Stimulated activated naive CD8-positive, alpha-beta T cell treated with anti-CD3 and anti-CD28 coated beads, Interleukin-15, amount 100 ng/mL, for 72 hours (primary cell): ENCODE data around the gene HMX1.

Experiments used
- ATAC-seq: fragments of 150-1000 bp; cut with Tn5 transposase; 2 replicates; pipeline ENCODE4 v1.10.0; 2021; ENCODE audit warnings: mild to moderate bottlenecking, moderate library complexity
- DNase-seq, 2 donors: peaks; one replicate each; pipeline ENCODE4 v3.0.0; 2021 to 2022
- H3K27ac Mint-ChIP-seq, 2 donors: one replicate each; pipeline ENCODE4 v1.8.0; 2022; ENCODE audit warnings: mild to moderate bottlenecking in 2 of 2, mixed read lengths in 2 of 2, moderate library complexity in 2 of 2
- H3K27me3 Mint-ChIP-seq: one replicate; pipeline ENCODE4 v1.8.0; 2022; ENCODE audit warnings: mixed read lengths
- H3K4me1 Mint-ChIP-seq: one replicate; pipeline ENCODE4 v1.8.0; 2022; ENCODE audit warnings: mild to moderate bottlenecking, mixed read lengths
- H3K4me3 Mint-ChIP-seq, 2 donors: one replicate each; pipeline ENCODE4 v1.8.0; 2022; ENCODE audit warnings: mild to moderate bottlenecking in 2 of 2, mixed read lengths in 2 of 2, moderate library complexity in 1 of 2
- H3K9me3 Mint-ChIP-seq, 2 donors: one replicate each; pipeline ENCODE4 v1.8.0; 2022; ENCODE audit warnings: mixed read lengths in 2 of 2

Gene HMX1

GRCh38 chr4:8901335-8901734, 29.7 kb upstream of the HMX1 start:
- Mint-ChIP-seq H3K4me1 (no peaks in the 10 kb centered on the region), H3K4me3 (no peak overlapping the region), H3K9me3 (peaks cover 12 to 13% of the 10 kb centered on the region in 2 donors), H3K27ac (no peak overlapping the region), H3K27me3 (peaks cover 22% of the 10 kb centered on the region)
- DNase-seq, result no peak
- no peak for ATAC-seq

GRCh38 chr4:8900588-8900987, 28.9 kb upstream of the HMX1 start:
- H3K27ac Mint-ChIP-seq, result no peak overlapping the region
- H3K27me3 Mint-ChIP-seq, result peaks cover 28% of the 10 kb centered on the region
- DNase-seq (no peak), ATAC-seq (no peak)
- H3K4me3 Mint-ChIP-seq, result no peak overlapping the region
- no peaks in the 10 kb centered on the region for H3K4me1 Mint-ChIP-seq
- H3K9me3 Mint-ChIP-seq, result peaks cover 12 to 13% of the 10 kb centered on the region in 2 donors

- Mint-ChIP-seq H3K27me3 (peaks cover 49% of the 10 kb centered on the region), H3K27ac (no peak overlapping the region), H3K4me1 (no peaks in the 10 kb centered on the region), H3K4me3 (no peak overlapping the region), H3K9me3 (peaks cover 12 to 13% of the 10 kb centered on the region in 2 donors)
- ATAC-seq (no peak), DNase-seq (no peak)
Measured at GRCh38 chr4:8898419-8898818, 26.8 kb upstream of the HMX1 start.

GRCh38 chr4:8897251-8898167, 25.9 kb upstream of the HMX1 start:
- H3K27ac Mint-ChIP-seq, result no peak overlapping the region
- no peak for DNase-seq
- H3K27me3 Mint-ChIP-seq, result peaks cover 58% of the 10 kb centered on the region

DNA sequence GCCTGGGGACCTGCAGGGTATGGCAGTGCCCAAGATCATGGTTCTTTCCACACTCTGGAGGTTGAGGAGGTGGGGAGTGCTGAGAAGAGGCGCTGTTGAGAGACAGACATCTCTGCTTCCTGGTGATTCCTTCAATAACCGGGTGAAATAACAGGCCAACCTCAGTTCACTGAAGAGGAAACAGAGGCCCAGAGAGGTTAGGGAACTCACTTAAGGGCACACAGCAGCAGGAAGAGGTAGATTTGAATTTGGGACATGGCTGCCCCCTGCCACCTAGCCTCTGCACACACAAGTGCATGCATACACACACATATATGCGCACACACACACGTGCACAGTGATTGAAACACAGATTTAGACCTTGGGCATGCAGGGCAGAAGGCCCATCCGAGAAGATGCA, 24.9 kb upstream of the HMX1 start:
- Mint-ChIP-seq H3K4me1 (peaks cover 6% of the 10 kb centered on the region), H3K9me3 (peaks cover 5% of the 10 kb centered on the region in 2 donors), H3K27ac (no peak overlapping the region), H3K27me3 (peaks cover 68% of the 10 kb centered on the region), H3K4me3 (no peak overlapping the region)
- no peak for DNase-seq
- no peak for ATAC-seq

More at GRCh38 chr4:8897251-8898167, 25.9 kb upstream of the HMX1 start:
- Mint-ChIP-seq H3K4me1 (no peaks in the 10 kb centered on the region), H3K4me3 (no peak overlapping the region), H3K9me3 (peaks cover 12 to 13% of the 10 kb centered on the region in 2 donors)
- ATAC-seq, result no peak

DNA sequence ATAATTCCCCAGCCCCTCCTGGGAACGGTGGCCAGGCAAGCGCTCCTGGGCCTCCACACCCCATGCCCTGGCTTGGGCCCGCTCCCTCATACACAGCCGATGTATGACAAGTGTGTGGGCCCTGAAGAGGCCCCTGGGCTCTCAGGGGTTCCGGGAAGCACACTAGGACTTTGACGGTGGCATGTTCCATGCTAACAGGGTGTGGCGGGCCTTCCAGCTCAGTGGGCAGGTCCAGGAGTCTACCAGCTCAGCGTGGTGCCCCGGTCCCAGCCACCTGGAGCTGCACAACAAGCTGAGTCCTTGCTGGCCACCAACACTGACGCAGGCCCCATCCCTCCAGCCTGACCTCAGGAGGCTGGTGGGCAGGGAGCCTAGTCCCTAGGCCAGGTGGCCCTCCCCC, 24.4 kb upstream of the HMX1 start:
- H3K27ac Mint-ChIP-seq, result no peak overlapping the region
- peaks cover 9% of the 10 kb centered on the region for H3K4me1 Mint-ChIP-seq
- peaks cover under 1 to 1% of the 10 kb centered on the region in 2 donors for H3K9me3 Mint-ChIP-seq
- no peak overlapping the region for H3K4me3 Mint-ChIP-seq
- peaks cover 73% of the 10 kb centered on the region for H3K27me3 Mint-ChIP-seq
- no peak for ATAC-seq
- no peak for DNase-seq

DNA sequence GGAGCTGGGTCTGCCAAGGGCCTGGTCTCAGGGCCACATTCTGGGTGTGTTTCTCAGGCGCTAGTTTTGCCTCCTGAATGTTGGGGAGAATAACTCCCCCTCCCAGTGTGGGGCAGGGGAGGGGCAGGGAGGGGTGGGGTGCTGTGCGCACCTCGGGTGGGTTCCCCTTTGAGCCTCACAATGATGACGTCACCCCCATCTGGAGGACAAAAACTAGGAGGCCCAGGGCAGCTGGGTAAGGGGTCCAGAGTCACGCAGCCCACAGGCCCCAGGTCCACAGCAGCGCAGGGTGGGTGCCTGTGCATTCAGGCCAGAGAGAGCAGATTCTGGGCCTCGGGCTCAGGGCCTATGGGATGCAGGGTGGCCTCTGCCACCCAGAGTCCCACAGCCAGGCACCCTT, 23.7 kb upstream of the HMX1 start:
- no peaks in the 10 kb centered on the region for H3K9me3 Mint-ChIP-seq

DNA sequence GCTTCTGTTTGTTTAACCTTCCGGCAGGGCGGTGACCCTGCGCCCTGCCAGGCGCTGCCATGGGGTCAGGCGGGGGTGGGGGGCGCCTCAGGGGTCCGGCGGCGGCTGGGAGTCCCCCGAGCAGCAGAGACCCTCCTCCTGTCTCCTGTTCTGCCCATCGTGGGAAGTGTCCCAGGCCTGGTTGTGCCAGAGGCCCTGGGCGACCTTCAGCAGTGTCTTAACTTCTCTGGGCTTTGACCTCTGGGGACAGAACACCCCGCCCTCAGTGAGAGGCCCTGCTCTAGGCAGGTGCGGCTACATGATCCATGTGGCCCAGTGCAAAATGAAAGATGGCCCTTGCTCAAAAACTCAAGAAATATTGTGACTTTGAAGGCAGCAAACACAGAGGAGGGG, 22.8 kb upstream of the HMX1 start:
- Mint-ChIP-seq H3K4me1 (peaks cover 9% of the 10 kb centered on the region), H3K27ac (no peak overlapping the region), H3K4me3 (no peak overlapping the region), H3K9me3 (no peaks in the 10 kb centered on the region), H3K27me3 (peaks cover 89% of the 10 kb centered on the region)
- no peak for ATAC-seq
- no peak for DNase-seq

More for the DNA sequence above, 23.7 kb upstream of the HMX1 start:
- ATAC-seq, result peak; percentile 13
- Mint-ChIP-seq H3K4me1 (peaks cover 9% of the 10 kb centered on the region), H3K4me3 (no peak overlapping the region), H3K27ac (no peak overlapping the region), H3K27me3 (peaks cover 81% of the 10 kb centered on the region)
- no peak for DNase-seq

DNA sequence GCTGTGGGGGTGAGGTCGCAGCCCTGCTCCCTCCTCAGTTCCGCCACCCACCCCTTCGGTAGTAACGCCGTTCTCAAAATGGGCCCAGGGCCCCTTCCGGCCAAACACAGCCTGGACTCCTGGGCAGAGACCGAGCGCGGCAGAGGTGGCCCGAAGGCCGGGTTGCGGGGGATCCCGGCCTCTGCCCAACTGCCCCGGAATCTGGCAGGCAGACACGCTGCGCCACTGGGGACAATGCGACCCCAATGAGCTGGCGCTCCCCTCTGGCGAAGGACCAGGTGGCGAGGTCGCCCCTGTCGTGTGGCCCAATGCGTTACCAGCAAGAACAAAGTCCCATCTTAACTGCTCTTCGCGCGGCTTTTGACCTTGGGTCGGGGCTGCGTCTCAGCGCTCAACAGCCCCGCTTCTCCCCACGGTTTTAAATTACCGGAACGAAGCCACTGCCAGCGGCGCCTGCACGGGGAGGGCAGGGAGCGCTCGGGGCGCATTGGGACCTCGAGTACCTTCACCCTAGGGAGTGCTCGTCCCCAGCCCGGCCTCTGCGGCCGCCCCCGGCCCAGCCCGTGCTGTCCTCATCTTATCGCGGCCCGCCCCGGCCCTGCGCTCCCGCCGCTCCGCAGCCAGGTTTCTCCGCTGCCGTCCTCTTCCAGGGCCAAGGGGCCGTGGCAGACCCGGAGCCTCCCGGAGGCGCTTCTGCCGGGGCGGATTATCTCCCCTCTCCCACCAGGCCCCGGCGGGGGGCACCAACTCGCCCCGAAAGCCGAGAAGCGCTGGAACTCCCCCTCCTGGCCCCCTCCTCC, 22.2 kb upstream of the HMX1 start:
- no peak overlapping the region for H3K27ac Mint-ChIP-seq
- ATAC-seq (no peak), DNase-seq (no peak)
- peaks cover 9% of the 10 kb centered on the region for H3K4me1 Mint-ChIP-seq
- no peak overlapping the region for H3K4me3 Mint-ChIP-seq
- peaks cover 95% of the 10 kb centered on the region for H3K27me3 Mint-ChIP-seq
- no peaks in the 10 kb centered on the region for H3K9me3 Mint-ChIP-seq

GRCh38 chr4:8893227-8893623, 21.6 kb upstream of the HMX1 start:
- peaks cover 98% of the 10 kb centered on the region for H3K27me3 Mint-ChIP-seq
- no peak for ATAC-seq
- H3K9me3 Mint-ChIP-seq, result no peaks in the 10 kb centered on the region

DNA sequence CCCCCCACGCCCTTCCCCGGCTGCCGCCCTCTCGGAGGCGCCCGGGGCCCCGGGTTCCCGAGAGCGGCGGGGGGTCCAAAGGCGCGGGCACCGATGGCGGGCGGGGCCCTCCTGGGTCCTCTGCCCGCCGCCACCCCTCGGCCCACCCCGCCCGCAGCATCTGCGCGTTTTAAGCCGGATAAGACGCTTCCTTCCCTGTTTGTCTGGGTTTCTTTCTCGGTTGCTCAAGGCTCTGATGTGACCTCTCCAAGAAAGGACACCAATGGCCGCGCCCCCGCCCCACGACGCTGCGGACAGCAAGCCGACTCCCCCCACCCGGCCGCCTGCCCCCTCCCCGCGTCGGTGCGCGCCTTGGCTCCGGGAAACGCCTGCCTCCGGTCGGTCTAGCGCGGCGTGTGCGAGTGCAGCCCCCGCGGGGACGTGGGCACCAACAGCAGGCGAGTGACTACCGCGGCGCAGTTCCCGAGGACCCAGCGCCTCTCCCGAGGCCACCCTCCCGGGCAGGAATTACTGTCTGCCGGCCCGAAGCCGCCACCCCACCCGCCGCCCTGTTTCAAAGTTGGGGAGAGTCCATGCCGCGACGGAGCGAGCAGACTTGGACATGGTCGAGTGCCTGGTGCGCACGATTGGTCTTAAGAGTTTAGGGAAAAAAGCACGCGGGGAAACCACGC, 21.1 kb upstream of the HMX1 start:
- H3K4me3 Mint-ChIP-seq, result no peak overlapping the region
- no peak overlapping the region for H3K27ac Mint-ChIP-seq
- no peak for ATAC-seq
- H3K4me1 Mint-ChIP-seq, result peaks cover 9% of the 10 kb centered on the region
- H3K27me3 Mint-ChIP-seq, result peaks cover 98% of the 10 kb centered on the region
- DNase-seq, result no peak
- H3K9me3 Mint-ChIP-seq, result no peaks in the 10 kb centered on the region

More at GRCh38 chr4:8893227-8893623, 21.6 kb upstream of the HMX1 start:
- H3K4me1 Mint-ChIP-seq, result peaks cover 9% of the 10 kb centered on the region
- H3K4me3 Mint-ChIP-seq, result no peak overlapping the region
- peak overlapping the region in 1 of 2 donors; percentile 78 for H3K27ac Mint-ChIP-seq
- DNase-seq, result no peak

GRCh38 chr4:8891646-8892555, 20.3 kb upstream of the HMX1 start:
- DNase-seq (peak in 1 of 2 donors; percentile 13), ATAC-seq (no peak)
- no peaks in the 10 kb centered on the region for H3K9me3 Mint-ChIP-seq
- H3K4me3 Mint-ChIP-seq, result peak overlapping the region; percentile 26 to 29
- H3K27me3 Mint-ChIP-seq, result peaks cover 98% of the 10 kb centered on the region
- no peak overlapping the region for H3K27ac Mint-ChIP-seq
- peaks cover 9% of the 10 kb centered on the region for H3K4me1 Mint-ChIP-seq

- peak overlapping the region in 1 of 2 donors; percentile 29 for H3K4me3 Mint-ChIP-seq
- peaks cover 98% of the 10 kb centered on the region for H3K27me3 Mint-ChIP-seq
- H3K27ac Mint-ChIP-seq, result no peak overlapping the region
- no peaks in the 10 kb centered on the region for H3K9me3 Mint-ChIP-seq
- H3K4me1 Mint-ChIP-seq, result peaks cover 9% of the 10 kb centered on the region
- no peak for DNase-seq
- ATAC-seq, result no peak
Measured at GRCh38 chr4:8891255-8891645, 19.6 kb upstream of the HMX1 start.

GRCh38 chr4:8888856-8889255, 17.2 kb upstream of the HMX1 start:
- no peak overlapping the region for H3K4me3 Mint-ChIP-seq
- H3K4me1 Mint-ChIP-seq, result peaks cover 9% of the 10 kb centered on the region
- H3K27me3 Mint-ChIP-seq, result peaks cover 76% of the 10 kb centered on the region
- H3K27ac Mint-ChIP-seq, result no peak overlapping the region
- DNase-seq, result no peak
- no peaks in the 10 kb centered on the region for H3K9me3 Mint-ChIP-seq
- no peak for ATAC-seq
